ENCODE results near the gene SPOCK3. TPM values are rescaled to one million over a fixed set of nuclear protein-coding genes. Genes with fewer than 3 reads are reported as not detected.

Gene SPOCK3
- total RNA-seq, 2 experiments from 2014 or later: 0.44 TPM; not detected in 1

- Mint-ChIP-seq H3K36me3 (no peaks in the 10 kb centered on the region), H3K27ac (no peak overlapping the region), H3K4me3 (no peak overlapping the region), H3K9me3 (peaks cover 3% of the 10 kb centered on the region), H3K4me1 (no peaks in the 10 kb centered on the region), H3K27me3 (no peaks in the 10 kb centered on the region)
- no peak for DNase-seq
Measured at GRCh38 chr4:166688835-166689234, 545.5 kb downstream of the SPOCK3 start.

- no peak for DNase-seq
- Mint-ChIP-seq H3K36me3 (no peaks in the 10 kb centered on the region), H3K4me3 (no peak overlapping the region), H3K4me1 (no peaks in the 10 kb centered on the region), H3K27me3 (no peaks in the 10 kb centered on the region), H3K27ac (no peak overlapping the region), H3K9me3 (peaks cover 3% of the 10 kb centered on the region)
Measured at GRCh38 chr4:166687828-166688227, 546.5 kb downstream of the SPOCK3 start.

Measured in activated naive CD8-positive, alpha-beta T cell treated with anti-CD3 and anti-CD28 coated beads for 36 hours (primary cell).